Medulla oblongata (tissue), 1 donor: ENCODE measurements around the gene P2RY6.
"Not testable (repeated sequence)": the region's sequence is repeated elsewhere in the genome, so short reads cannot be mapped to it uniquely, and the experiment has no call there.

Source experiments
- DNase-seq: peaks from one replicate; pipeline ENCODE4 v3.0.0-alpha.2; 2015; ENCODE audit errors: extremely low spot score

P2RY6 gene

GRCh38 chr11:73271936-73272679, at the start of gene P2RY6:
P2RY6 (plus strand) TSS chr11:73272338; CDS start chr11:73296519, 24,181 bp downstream.
- peak; percentile 50 for DNase-seq

- no peak for DNase-seq
These were observed 48.0 kb upstream of the P2RY6 start for GRCh38 chr11:73223998-73224730.

- no peak for DNase-seq
These were observed 47.0 kb upstream of the P2RY6 start for GRCh38 chr11:73225001-73225686.

- DNase-seq, result no peak
These were observed 46.3 kb upstream of the P2RY6 start for GRCh38 chr11:73225851-73226250.

GRCh38 chr11:73226297-73227006, 45.7 kb upstream of the P2RY6 start:
- DNase-seq, result no peak

- DNase-seq, result no peak
These were observed 44.4 kb upstream of the P2RY6 start for GRCh38 chr11:73227571-73228211.

GRCh38 chr11:73228268-73229134, 43.6 kb upstream of the P2RY6 start:
- DNase-seq, result no peak

GRCh38 chr11:73229321-73229895, 42.7 kb upstream of the P2RY6 start:
- DNase-seq, result no peak

- no peak for DNase-seq
These were observed 42.0 kb upstream of the P2RY6 start for GRCh38 chr11:73229896-73230875.

- DNase-seq, result no peak
These were observed 41.2 kb upstream of the P2RY6 start for GRCh38 chr11:73230931-73231330.

- DNase-seq, result not testable (repeated sequence)
These were observed 39.7 kb upstream of the P2RY6 start for GRCh38 chr11:73232487-73232886.

GRCh38 chr11:73233211-73233610, 38.9 kb upstream of the P2RY6 start:
- DNase-seq, result no peak

GRCh38 chr11:73233692-73234470, 38.3 kb upstream of the P2RY6 start:
- DNase-seq, result no peak

- DNase-seq, result no peak
These were observed 37.5 kb upstream of the P2RY6 start for GRCh38 chr11:73234471-73235181.

- DNase-seq, result no peak
These were observed 36.8 kb upstream of the P2RY6 start for GRCh38 chr11:73235236-73235786.

GRCh38 chr11:73236205-73236765, 35.9 kb upstream of the P2RY6 start:
- no peak for DNase-seq

- peak; percentile 46 for DNase-seq
These were observed 35.3 kb upstream of the P2RY6 start for GRCh38 chr11:73236854-73237253.
